GM12878 (cell line): ENCODE measurements around the gene LMCD1. TPM values are rescaled to one million over a fixed set of nuclear protein-coding genes. Genes with fewer than 3 reads are reported as not detected.

Experiments used
- ATAC-seq: fragments of 200-7000 bp; cut with Tn5 transposase; 3 replicates; pipeline ENCODE4 v1.9.1; 2020; ENCODE audit warnings: mild to moderate bottlenecking, moderate library complexity
- BruUV-seq: library from RNA; stranded (reverse); fragments of 400-500 nt; replicated peaks from 2 replicates; lab custom pipeline; 2021; lab: Mats Ljungman, UMichigan
- CTCF ChIA-PET: fragments of 300-600 bp; sonication (Branson Sonifier 250); formaldehyde crosslinking; extraction: SDS; loops from one replicate; lab custom pipeline; 2021; ENCODE audit warnings: inconsistent platforms; lab: Yijun Ruan, JAX
- POLR2A ChIA-PET: fragments of 350-600 bp; formaldehyde crosslinking; extraction: SDS; loops from one replicate; lab custom pipeline; 2021; ENCODE audit warnings: inconsistent platforms; lab: Charles Lee
- RAD21 ChIA-PET: fragments of 300-600 bp; sonication (Branson Sonifier 250); formaldehyde crosslinking; loops from one replicate; lab custom pipeline; 2023; ENCODE audit warnings: antibody characterized with exemption; ENCODE audit not compliant: unreplicated experiment; lab: Charles Lee
- SMC1A ChIA-PET: fragments of 300-600 bp; sonication (Branson Sonifier 250); formaldehyde crosslinking; loops from one replicate; lab custom pipeline; 2023; ENCODE audit not compliant: unreplicated experiment, uncharacterized antibody; lab: Charles Lee
- DNase-seq: peaks from one replicate; pipeline ENCODE4 v3.0.0-alpha.2; 2011; ENCODE audit warnings: low read depth, low spot score
- FAIRE-seq: peaks from 3 replicates; lab custom pipeline; 2011; peaks lifted over from hg19 to GRCh38; lab: Jason Lieb, UNC
- H2AFZ ChIP-seq: 2 replicates; pipeline ENCODE4 v1.6.0; 2011; ENCODE audit warnings: low read depth, low read length, control low read depth; ENCODE audit not compliant: control insufficient read depth
- H3K27ac ChIP-seq: 2 replicates; pipeline ENCODE4 v1.5.1; 2011; ENCODE audit warnings: control low read depth; ENCODE audit not compliant: control insufficient read depth, insufficient read depth
- H3K27me3 ChIP-seq, 2 experiments: replicated peaks in 1 of 2; 2 replicates each; pipeline versions ENCODE4 v1.6.0 to v1.6.1; 2011; ENCODE audit warnings: low read length in 1 of 2; ENCODE audit not compliant: control insufficient read depth in 2 of 2, insufficient read depth in 2 of 2
- H3K36me3 ChIP-seq, 2 experiments: 2 replicates each; pipeline ENCODE4 v1.5.1; 2011; ENCODE audit warnings: low read length in 1 of 2; ENCODE audit not compliant: control insufficient read depth in 2 of 2, insufficient read depth in 2 of 2
- H3K4me1 ChIP-seq: 2 replicates; pipeline ENCODE4 v1.6.1; 2011; ENCODE audit warnings: mild to moderate bottlenecking, low read length, moderate library complexity, mixed read lengths; ENCODE audit not compliant: control insufficient read depth, insufficient read depth
- H3K4me2 ChIP-seq: 2 replicates; pipeline ENCODE4 v1.6.0; 2011; ENCODE audit warnings: control low read depth; ENCODE audit not compliant: control insufficient read depth, insufficient read depth
- H3K4me3 ChIP-seq: fragments of 200-600 bp; sonication (generic); 2 replicates; pipeline ENCODE4 v1.5.1; 2016
- H3K79me2 ChIP-seq: 2 replicates; pipeline ENCODE4 v1.6.0; 2011; ENCODE audit warnings: low read length; ENCODE audit not compliant: control insufficient read depth, insufficient read depth
- H3K9ac ChIP-seq: 2 replicates; pipeline ENCODE4 v1.8.0; 2011; ENCODE audit warnings: low read length, control low read depth, mixed read lengths; ENCODE audit not compliant: control insufficient read depth, insufficient read depth
- H3K9me3 ChIP-seq: replicated peaks from 3 replicates; pipeline ENCODE4 v1.5.1; 2011; ENCODE audit warnings: mild to moderate bottlenecking, low read length; ENCODE audit not compliant: control insufficient read depth, insufficient read depth
- H4K20me1 ChIP-seq: 2 replicates; pipeline ENCODE4 v1.6.0; 2011; ENCODE audit not compliant: control insufficient read depth, insufficient read depth
- BRCA1 ChIP-seq: IDR thresholded peaks from 2 replicates; pipeline ENCODE4 v1.6.1; 2011; ENCODE audit warnings: low read depth, low read length, improper control_type of control experiment
- CREM ChIP-seq: IDR thresholded peaks from 2 replicates; pipeline ENCODE4 v1.6.1; 2014; ENCODE audit warnings: antibody characterized with exemption, low read depth
- ETV6 ChIP-seq, 2 experiments: fragments of 450-650 bp in 1 of 2; IDR thresholded peaks in 1 of 2; conservative IDR thresholded peaks in 1 of 2; 2 replicates each; pipeline ENCODE4 v1.6.1; 2014; ENCODE audit warnings: antibody characterized with exemption in 1 of 2, borderline replicate concordance in 1 of 2, low read depth in 1 of 2, mild to moderate bottlenecking in 1 of 2, moderate library complexity in 1 of 2
- FOXM1 ChIP-seq: IDR thresholded peaks from 2 replicates; pipeline ENCODE4 v1.6.1; 2012; ENCODE audit warnings: low read depth, mild to moderate bottlenecking, inconsistent platforms, low read length, moderate library complexity
- GABPA ChIP-seq: IDR thresholded peaks from 2 replicates; pipeline ENCODE4 v1.6.1; 2014; ENCODE audit warnings: antibody characterized with exemption, low read depth, mild to moderate bottlenecking, inconsistent platforms
- NFYB ChIP-seq: IDR thresholded peaks from 2 replicates; pipeline ENCODE4 v1.6.1; 2011; ENCODE audit warnings: low read depth, mild to moderate bottlenecking, low read length, improper control_type of control experiment, moderate library complexity; ENCODE audit not compliant: insufficient read depth
- NR2C2 ChIP-seq: IDR thresholded peaks from 2 replicates; pipeline ENCODE4 v1.6.1; 2011; ENCODE audit warnings: borderline replicate concordance, low read depth; ENCODE audit not compliant: control insufficient read depth, insufficient read length
- POLR2AphosphoS2 ChIP-seq: IDR thresholded peaks from 2 replicates; pipeline ENCODE4 v1.6.1; 2011; ENCODE audit warnings: low read depth, mild to moderate bottlenecking, low read length, improper control_type of control experiment, moderate library complexity
- POU2F2 ChIP-seq: IDR thresholded peaks from 3 replicates; pipeline ENCODE4 v1.6.1; 2011; ENCODE audit warnings: low read depth, mild to moderate bottlenecking, low read length, borderline replicate concordance
- RFX5 ChIP-seq: IDR thresholded peaks from 2 replicates; pipeline ENCODE4 v1.6.1; 2011; ENCODE audit warnings: low read depth, low read length, improper control_type of control experiment
- YY1 ChIP-seq: IDR thresholded peaks from 2 replicates; pipeline ENCODE4 v1.6.1; 2011; ENCODE audit warnings: low read depth, mild to moderate bottlenecking, low read length
- ZNF207 ChIP-seq: fragments of 450-650 bp; IDR thresholded peaks from 2 replicates; pipeline ENCODE4 v1.6.1; 2014; ENCODE audit warnings: antibody characterized with exemption, mild to moderate bottlenecking, borderline replicate concordance
- WGBS: methylation state at CpG from one replicate; pipeline ENCODE4 v1.1.6; 2016; ENCODE audit warnings: low lambda C conversion rate; ENCODE audit not compliant: insufficient replicate concordance, insufficient coverage; ENCODE audit errors: missing lambda C conversion rate; 5-methylcytosine and 5-hydroxymethylcytosine counted together
- in situ Hi-C: fragments of 300-500 bp; cut with MboI; formaldehyde crosslinking; loops from 9 replicates; pipeline ENCODE4 v1.14.3; 2018; ENCODE audit warnings: mixed read lengths
- intact Hi-C: fragments of 100-400 bp; cut with micrococcal nuclease; formaldehyde crosslinking; loops from one replicate; pipeline ENCODE4 v1.14.2; 2022; ENCODE audit not compliant: unreplicated experiment
- polyA plus RNA-seq, 11 experiments: library from polyadenylated mRNA; depleted of rRNA in 4 of 11; unstranded in 6 of 11; stranded (reverse) in 5 of 11; fragments of >200 nt; fragmentation: Nextera tagmentation in 4 of 11; fragmentation: Illumina TruSeq in 1 of 11; extraction: Ambion mirVana in 4 of 11; extraction: Trizol in 1 of 11; gene quantifications; 1 replicate in 1 of 11; 2 replicates in 10 of 11; pipeline versions ENCODE4 v1.2.1 to v1.2.3, GENCODE V29; 2011 to 2016; ENCODE audit warnings: inconsistent platforms in 2 of 11, missing spikeins in 2 of 11, low read depth in 1 of 11
- total RNA-seq, 4 experiments: library from RNA; depleted of rRNA in 3 of 4; stranded (reverse); fragments of >200 nt in 3 of 4; fragmentation: Illumina TruSeq in 1 of 4; extraction: Trizol in 1 of 4; gene quantifications; 2 replicates each; pipeline versions ENCODE4 v1.2.1 to v1.2.3, GENCODE V29; 2013 to 2021
- TF ChIP-seq, protein P1 (sequence below): fragments of 150-350 bp; IDR thresholded peaks from 2 replicates; pipeline ENCODE4 v1.6.1; 2016; ENCODE audit warnings: low read depth, low read length
- TF ChIP-seq, protein P2 (sequence below): fragments of 450-650 bp; formaldehyde crosslinking; IDR thresholded peaks from 2 replicates; pipeline ENCODE4 v1.4.0; 2020; ENCODE audit warnings: mild to moderate bottlenecking, moderate library complexity
- TF ChIP-seq, protein P3 (sequence below): IDR thresholded peaks from 2 replicates; pipeline ENCODE4 v1.6.1; 2012; ENCODE audit warnings: low read depth, low read length, improper control_type of control experiment

Gene LMCD1
- total and polyA plus RNA-seq, 10 of the 15 experiments (the other 5 are each of a cell fraction or from before 2014, with no cell fraction given) = 0.27 to 6.4 (median 1.7) TPM

GRCh38 chr3:8617921-8618320 lies 116.3 kb downstream of the LMCD1 start (continued):
- TF ChIP-seq, protein P1, sequence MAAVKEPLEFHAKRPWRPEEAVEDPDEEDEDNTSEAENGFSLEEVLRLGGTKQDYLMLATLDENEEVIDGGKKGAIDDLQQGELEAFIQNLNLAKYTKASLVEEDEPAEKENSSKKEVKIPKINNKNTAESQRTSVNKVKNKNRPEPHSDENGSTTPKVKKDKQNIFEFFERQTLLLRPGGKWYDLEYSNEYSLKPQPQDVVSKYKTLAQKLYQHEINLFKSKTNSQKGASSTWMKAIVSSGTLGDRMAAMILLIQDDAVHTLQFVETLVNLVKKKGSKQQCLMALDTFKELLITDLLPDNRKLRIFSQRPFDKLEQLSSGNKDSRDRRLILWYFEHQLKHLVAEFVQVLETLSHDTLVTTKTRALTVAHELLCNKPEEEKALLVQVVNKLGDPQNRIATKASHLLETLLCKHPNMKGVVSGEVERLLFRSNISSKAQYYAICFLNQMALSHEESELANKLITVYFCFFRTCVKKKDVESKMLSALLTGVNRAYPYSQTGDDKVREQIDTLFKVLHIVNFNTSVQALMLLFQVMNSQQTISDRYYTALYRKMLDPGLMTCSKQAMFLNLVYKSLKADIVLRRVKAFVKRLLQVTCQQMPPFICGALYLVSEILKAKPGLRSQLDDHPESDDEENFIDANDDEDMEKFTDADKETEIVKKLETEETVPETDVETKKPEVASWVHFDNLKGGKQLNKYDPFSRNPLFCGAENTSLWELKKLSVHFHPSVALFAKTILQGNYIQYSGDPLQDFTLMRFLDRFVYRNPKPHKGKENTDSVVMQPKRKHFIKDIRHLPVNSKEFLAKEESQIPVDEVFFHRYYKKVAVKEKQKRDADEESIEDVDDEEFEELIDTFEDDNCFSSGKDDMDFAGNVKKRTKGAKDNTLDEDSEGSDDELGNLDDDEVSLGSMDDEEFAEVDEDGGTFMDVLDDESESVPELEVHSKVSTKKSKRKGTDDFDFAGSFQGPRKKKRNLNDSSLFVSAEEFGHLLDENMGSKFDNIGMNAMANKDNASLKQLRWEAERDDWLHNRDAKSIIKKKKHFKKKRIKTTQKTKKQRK = no peak
- no peak for TF ChIP-seq POLR2AphosphoS2
- no peak for TF ChIP-seq BRCA1
- no peak for TF ChIP-seq YY1
- no peak for TF ChIP-seq NFYB
- TF ChIP-seq ZNF207 = no peak
- no peak for TF ChIP-seq POU2F2
- no peak for TF ChIP-seq RFX5

DNA sequence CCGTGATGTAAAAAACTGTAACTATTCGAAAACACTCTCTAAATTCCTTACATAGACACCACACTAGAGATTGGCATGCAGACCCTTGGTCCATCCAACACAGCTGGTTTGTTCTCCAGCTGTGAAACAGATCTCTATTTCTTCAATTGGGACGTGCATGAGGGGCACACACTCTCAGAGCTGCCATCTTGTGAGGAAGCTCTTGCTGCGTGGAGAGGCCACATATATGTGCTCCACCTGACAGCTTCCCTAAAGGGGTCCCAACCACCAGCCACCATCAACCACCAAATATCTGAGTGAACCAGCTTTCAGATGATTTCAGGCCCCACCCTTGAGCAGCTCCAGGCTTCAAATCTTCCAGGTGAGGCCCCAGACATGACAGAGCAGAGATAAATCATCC lies 117.3 kb downstream of the LMCD1 start:
- RAD21 ChIA-PET = no interaction called here
- Histone ChIP-seq H3K27ac (no peak overlapping the region), H3K27me3 (no peaks in the 10 kb centered on the region), H3K4me2 (no peak overlapping the region), H2AFZ (no peak overlapping the region), H3K4me3 (no peak overlapping the region), H3K4me1 (no peaks in the 10 kb centered on the region), H3K36me3 (no peaks in the 10 kb centered on the region), H3K9me3 (no peaks in the 10 kb centered on the region; the same call in 2 of the 3 replicates), H3K9ac (no peak overlapping the region), H3K79me2 (no peaks in the 10 kb centered on the region), H4K20me1 (no peaks in the 10 kb centered on the region)
- CTCF ChIA-PET = interaction anchor here (1.0 to 2.9 kb wide), 2 partner anchors 176 to 294 kb away, joined by 3 to 24 read pairs; no protein-coding TSS in a partner anchor
- 28% methylated on average over 4 of the region's 4 CpGs for WGBS
- POLR2A ChIA-PET = no interaction called here
- SMC1A ChIA-PET = interaction anchor here (2.1 kb wide), 1 partner anchor 177 kb away, joined by 7 read pairs; no protein-coding TSS in a partner anchor
- in situ Hi-C loops (no loop called here), intact Hi-C loops (no loop called here)
- ATAC-seq (no peak), DNase-seq (no peak), FAIRE-seq (no peak)
- BruUV-seq = no TSS peak
- TF ChIP-seq NR2C2 (no peak), CREM (no peak), GABPA (no peak), ETV6 (conservative IDR thresholded peaks at IDR 0.05 in 1 of 2, IDR thresholded peaks at IDR 0.05 in 1 of 2; ENCODE audit: borderline replicate concordance in 1 of 2, low read depth in 1 of 2) (no peak), FOXM1 (no peak), ZNF207 (no peak)
- TF ChIP-seq, protein P2, sequence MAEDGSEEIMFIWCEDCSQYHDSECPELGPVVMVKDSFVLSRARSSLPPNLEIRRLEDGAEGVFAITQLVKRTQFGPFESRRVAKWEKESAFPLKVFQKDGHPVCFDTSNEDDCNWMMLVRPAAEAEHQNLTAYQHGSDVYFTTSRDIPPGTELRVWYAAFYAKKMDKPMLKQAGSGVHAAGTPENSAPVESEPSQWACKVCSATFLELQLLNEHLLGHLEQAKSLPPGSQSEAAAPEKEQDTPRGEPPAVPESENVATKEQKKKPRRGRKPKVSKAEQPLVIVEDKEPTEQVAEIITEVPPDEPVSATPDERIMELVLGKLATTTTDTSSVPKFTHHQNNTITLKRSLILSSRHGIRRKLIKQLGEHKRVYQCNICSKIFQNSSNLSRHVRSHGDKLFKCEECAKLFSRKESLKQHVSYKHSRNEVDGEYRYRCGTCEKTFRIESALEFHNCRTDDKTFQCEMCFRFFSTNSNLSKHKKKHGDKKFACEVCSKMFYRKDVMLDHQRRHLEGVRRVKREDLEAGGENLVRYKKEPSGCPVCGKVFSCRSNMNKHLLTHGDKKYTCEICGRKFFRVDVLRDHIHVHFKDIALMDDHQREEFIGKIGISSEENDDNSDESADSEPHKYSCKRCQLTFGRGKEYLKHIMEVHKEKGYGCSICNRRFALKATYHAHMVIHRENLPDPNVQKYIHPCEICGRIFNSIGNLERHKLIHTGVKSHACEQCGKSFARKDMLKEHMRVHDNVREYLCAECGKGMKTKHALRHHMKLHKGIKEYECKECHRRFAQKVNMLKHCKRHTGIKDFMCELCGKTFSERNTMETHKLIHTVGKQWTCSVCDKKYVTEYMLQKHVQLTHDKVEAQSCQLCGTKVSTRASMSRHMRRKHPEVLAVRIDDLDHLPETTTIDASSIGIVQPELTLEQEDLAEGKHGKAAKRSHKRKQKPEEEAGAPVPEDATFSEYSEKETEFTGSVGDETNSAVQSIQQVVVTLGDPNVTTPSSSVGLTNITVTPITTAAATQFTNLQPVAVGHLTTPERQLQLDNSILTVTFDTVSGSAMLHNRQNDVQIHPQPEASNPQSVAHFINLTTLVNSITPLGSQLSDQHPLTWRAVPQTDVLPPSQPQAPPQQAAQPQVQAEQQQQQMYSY (CRISPR knock-in tag) = no peak
- TF ChIP-seq, protein P3, sequence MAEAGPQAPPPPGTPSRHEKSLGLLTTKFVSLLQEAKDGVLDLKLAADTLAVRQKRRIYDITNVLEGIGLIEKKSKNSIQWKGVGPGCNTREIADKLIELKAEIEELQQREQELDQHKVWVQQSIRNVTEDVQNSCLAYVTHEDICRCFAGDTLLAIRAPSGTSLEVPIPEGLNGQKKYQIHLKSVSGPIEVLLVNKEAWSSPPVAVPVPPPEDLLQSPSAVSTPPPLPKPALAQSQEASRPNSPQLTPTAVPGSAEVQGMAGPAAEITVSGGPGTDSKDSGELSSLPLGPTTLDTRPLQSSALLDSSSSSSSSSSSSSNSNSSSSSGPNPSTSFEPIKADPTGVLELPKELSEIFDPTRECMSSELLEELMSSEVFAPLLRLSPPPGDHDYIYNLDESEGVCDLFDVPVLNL = no peak
